Stimulated activated naive CD8-positive, alpha-beta T cell treated with anti-CD3 and anti-CD28 coated beads, Interleukin-15, Interleukin-2, amounts not matched to agents 100 ng/mL and 50 ng/mL, for 24 hours (primary cell): ENCODE data around the gene SGO2.
"Not testable (repeated sequence)": the region's sequence is repeated elsewhere in the genome, so short reads cannot be mapped to it uniquely, and the experiment has no call there.

Experiments used
- H3K27ac Mint-ChIP-seq: one replicate; pipeline ENCODE4 v1.8.0; 2021; ENCODE audit warnings: mild to moderate bottlenecking, mixed read lengths
- H3K27me3 Mint-ChIP-seq: one replicate; pipeline ENCODE4 v1.8.0; 2021; ENCODE audit warnings: mixed read lengths
- H3K36me3 Mint-ChIP-seq: one replicate; pipeline ENCODE4 v1.8.0; 2021; ENCODE audit warnings: low read depth, mixed read lengths
- H3K4me1 Mint-ChIP-seq: one replicate; pipeline ENCODE4 v1.8.0; 2021; ENCODE audit warnings: low read depth, mixed read lengths
- H3K4me3 Mint-ChIP-seq: one replicate; pipeline ENCODE4 v1.8.0; 2021; ENCODE audit warnings: mild to moderate bottlenecking, mixed read lengths
- H3K9me3 Mint-ChIP-seq: one replicate; pipeline ENCODE4 v1.8.0; 2021; ENCODE audit warnings: mixed read lengths

The SGO2 gene

GRCh38 chr2:200540793-200541192, 14.8 kb downstream of the SGO2 start:
- peaks cover 58% of the 10 kb centered on the region for H3K36me3 Mint-ChIP-seq
- H3K4me3 Mint-ChIP-seq = no peak overlapping the region
- H3K4me1 Mint-ChIP-seq = no peaks in the 10 kb centered on the region
- peaks cover 3% of the 10 kb centered on the region for H3K9me3 Mint-ChIP-seq
- H3K27me3 Mint-ChIP-seq = no peaks in the 10 kb centered on the region
- H3K27ac Mint-ChIP-seq = no peak overlapping the region

DNA sequence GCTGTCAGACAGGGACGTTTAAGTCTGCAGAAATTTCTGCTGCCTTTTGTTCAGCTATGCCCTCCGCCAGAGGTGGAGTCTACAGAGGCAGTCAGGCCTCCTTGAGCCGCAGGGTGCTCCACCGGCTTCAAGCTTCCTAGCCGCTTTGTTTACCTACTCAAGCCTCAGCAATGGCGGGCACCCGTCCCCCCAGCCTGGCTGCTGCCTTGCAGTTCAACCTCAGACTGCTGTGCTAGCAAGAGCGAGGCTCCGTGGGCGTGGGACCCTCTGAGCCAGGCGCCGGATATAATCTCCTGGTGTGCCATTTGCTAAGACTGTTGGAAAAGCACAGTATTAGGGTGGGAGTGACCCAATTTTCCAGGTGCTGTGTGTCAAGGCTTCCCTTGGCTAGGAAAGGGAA, 40.6 kb downstream of the SGO2 start:
- not testable (repeated sequence) for H3K4me1 Mint-ChIP-seq, H3K9me3 Mint-ChIP-seq, H3K27ac Mint-ChIP-seq, H3K27me3 Mint-ChIP-seq, H3K4me3 Mint-ChIP-seq
- peaks cover 32% of the 10 kb centered on the region for H3K36me3 Mint-ChIP-seq

DNA sequence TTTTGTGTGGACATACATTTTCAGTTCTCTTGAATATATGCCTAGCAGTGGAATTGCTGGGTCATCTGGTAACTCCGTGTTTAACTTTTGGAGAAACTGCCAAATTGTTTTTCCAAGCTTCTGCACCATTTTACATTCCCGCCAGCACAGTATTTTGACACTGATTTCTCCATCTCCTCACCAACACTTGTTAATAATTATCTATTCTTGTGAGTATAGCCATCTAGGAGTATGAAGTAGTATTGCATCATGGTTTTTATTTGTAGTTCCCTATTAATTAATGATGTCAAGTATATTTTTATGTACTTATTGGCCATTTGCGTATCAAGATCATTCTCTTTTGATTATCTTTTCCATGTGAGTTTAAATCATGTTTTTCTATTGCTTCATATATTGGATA, 41.9 kb downstream of the SGO2 start:
- Mint-ChIP-seq H3K27me3 (no peaks in the 10 kb centered on the region), H3K4me1 (no peaks in the 10 kb centered on the region), H3K36me3 (peaks cover 38% of the 10 kb centered on the region), H3K27ac (no peak overlapping the region), H3K4me3 (no peak overlapping the region), H3K9me3 (no peaks in the 10 kb centered on the region)

DNA sequence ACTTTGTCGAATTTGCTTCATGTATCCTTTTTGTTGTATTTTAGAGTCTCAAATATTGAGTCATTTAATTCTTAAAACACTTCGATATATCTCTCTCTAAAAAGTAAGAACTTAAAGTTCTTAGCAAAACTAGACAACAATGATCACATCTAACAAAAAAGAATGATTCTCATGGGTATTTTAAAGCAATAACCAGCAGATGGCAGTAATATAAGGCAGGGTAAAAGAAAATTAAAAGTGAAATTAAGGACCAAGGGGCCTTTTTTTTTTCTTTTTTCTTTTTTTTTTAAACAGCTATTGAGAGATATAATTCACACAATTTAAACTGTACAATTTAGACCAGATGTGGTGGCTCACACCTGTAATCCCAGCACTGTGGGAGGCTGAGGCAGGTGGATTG, 50.0 kb downstream of the SGO2 start:
- peaks cover 45% of the 10 kb centered on the region for H3K36me3 Mint-ChIP-seq
- H3K4me1 Mint-ChIP-seq = no peaks in the 10 kb centered on the region
- no peak overlapping the region for H3K27ac Mint-ChIP-seq
- H3K27me3 Mint-ChIP-seq = no peaks in the 10 kb centered on the region
- no peak overlapping the region for H3K4me3 Mint-ChIP-seq
- no peaks in the 10 kb centered on the region for H3K9me3 Mint-ChIP-seq

DNA sequence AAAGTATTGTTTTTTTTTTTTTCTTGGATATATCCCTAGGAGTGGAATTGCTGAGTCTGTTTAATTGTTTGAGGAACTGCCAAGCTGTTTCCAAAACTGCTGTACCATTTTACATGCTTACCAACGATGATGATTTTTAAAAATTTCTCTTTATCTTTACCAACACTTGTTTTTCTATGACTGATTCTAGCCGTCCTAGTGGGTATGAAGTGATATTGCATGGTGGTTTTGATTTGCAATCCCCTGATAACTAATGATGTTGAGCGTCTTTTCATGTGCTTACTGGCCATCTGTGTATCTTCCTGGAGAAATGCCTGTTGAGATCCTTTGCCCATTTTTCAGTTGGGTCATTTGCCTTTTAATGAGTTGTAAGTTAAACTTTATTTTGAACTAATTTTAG, 51.0 kb downstream of the SGO2 start:
- Mint-ChIP-seq H3K4me1 (no peaks in the 10 kb centered on the region), H3K9me3 (no peaks in the 10 kb centered on the region), H3K27me3 (no peaks in the 10 kb centered on the region), H3K4me3 (no peak overlapping the region), H3K27ac (no peak overlapping the region), H3K36me3 (peaks cover 38% of the 10 kb centered on the region)

DNA sequence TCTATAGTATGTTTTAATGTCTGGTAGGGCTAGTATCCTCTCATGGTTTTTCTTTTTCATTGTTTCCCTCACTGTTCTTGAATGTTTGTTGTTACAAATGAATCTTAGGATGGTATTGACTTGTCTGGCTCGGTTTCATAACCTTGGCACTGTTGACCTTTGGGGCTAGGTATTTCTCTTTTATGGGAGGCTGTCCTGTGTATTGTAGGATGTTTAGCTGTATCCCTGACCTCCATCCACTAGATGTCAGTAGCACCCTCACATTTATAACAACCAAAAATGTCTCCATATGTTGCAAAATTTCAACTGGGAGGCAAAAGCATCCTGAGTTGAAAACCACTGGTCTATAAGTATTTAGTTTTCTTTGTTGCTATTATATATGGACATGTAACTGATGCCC, 52.8 kb downstream of the SGO2 start:
- Mint-ChIP-seq H3K27ac (no peak overlapping the region), H3K27me3 (no peaks in the 10 kb centered on the region), H3K4me1 (no peaks in the 10 kb centered on the region), H3K36me3 (peaks cover 26% of the 10 kb centered on the region), H3K4me3 (no peak overlapping the region), H3K9me3 (no peaks in the 10 kb centered on the region)

- peaks cover 15% of the 10 kb centered on the region for H3K27me3 Mint-ChIP-seq
- no peak overlapping the region for H3K27ac Mint-ChIP-seq
- no peak overlapping the region for H3K4me3 Mint-ChIP-seq
- H3K9me3 Mint-ChIP-seq = no peaks in the 10 kb centered on the region
- H3K36me3 Mint-ChIP-seq = peaks cover 8% of the 10 kb centered on the region
- H3K4me1 Mint-ChIP-seq = peaks cover 14% of the 10 kb centered on the region
Observed at GRCh38 chr2:200584639-200585038, 58.6 kb downstream of the SGO2 start.

DNA sequence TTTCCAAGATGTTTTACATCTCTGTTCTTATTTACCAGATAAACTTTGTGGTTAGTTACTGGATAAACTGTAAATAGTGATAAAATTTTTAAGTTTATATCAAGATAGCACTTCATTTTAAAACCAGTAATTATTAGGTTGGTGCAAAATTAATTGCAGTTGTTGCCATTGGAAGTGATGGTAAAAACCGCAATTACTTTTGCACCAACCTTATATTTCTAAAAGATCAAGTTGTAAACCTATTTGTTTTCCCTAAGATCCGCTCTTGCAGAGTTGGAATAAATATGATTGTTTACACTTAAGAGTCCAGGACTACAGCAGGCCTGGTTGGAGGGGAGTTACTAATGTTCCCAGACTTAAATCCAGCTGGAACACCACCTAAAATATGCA, 59.3 kb downstream of the SGO2 start:
- Mint-ChIP-seq H3K4me1 (peaks cover 14% of the 10 kb centered on the region), H3K36me3 (peaks cover 4% of the 10 kb centered on the region), H3K4me3 (peak overlapping the region; percentile 73), H3K9me3 (no peaks in the 10 kb centered on the region), H3K27ac (no peak overlapping the region), H3K27me3 (peaks cover 15% of the 10 kb centered on the region)

GRCh38 chr2:200585730-200586643, 60.0 kb downstream of the SGO2 start, which contains the start of gene AOX1:
TSS of gene AOX1 (plus strand) at chr2:200586014. CDS start at chr2:200586109, 95 bp downstream.
- Mint-ChIP-seq H3K27ac (no peak within 1 kb of the TSS), H3K36me3 (peaks cover 4% of the 10 kb centered on the region), H3K27me3 (peaks cover 22% of the 10 kb centered on the region), H3K4me1 (peaks cover 14% of the 10 kb centered on the region), H3K4me3 (peak within 1 kb of the TSS; percentile 73), H3K9me3 (no peaks in the 10 kb centered on the region)

DNA sequence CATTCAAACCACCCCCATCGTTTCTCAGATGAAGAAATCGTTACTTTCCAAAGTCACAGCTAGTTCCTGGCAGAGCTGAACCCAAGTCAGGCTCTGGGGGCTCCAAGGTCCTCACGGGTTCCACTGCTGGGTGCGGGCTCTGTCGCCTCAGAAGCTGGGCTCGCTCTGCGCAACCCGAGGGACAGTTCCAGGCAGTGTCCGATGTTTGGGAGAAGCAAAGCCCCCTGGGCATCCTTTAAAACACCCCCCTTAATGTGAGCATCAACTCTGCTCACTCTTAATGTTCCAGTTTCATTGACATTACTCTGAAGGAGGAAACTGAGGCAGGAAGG, 60.6 kb downstream of the SGO2 start:
- H3K4me3 Mint-ChIP-seq = peak overlapping the region; percentile 73
- H3K27ac Mint-ChIP-seq = no peak overlapping the region
- peaks cover 14% of the 10 kb centered on the region for H3K4me1 Mint-ChIP-seq

DNA sequence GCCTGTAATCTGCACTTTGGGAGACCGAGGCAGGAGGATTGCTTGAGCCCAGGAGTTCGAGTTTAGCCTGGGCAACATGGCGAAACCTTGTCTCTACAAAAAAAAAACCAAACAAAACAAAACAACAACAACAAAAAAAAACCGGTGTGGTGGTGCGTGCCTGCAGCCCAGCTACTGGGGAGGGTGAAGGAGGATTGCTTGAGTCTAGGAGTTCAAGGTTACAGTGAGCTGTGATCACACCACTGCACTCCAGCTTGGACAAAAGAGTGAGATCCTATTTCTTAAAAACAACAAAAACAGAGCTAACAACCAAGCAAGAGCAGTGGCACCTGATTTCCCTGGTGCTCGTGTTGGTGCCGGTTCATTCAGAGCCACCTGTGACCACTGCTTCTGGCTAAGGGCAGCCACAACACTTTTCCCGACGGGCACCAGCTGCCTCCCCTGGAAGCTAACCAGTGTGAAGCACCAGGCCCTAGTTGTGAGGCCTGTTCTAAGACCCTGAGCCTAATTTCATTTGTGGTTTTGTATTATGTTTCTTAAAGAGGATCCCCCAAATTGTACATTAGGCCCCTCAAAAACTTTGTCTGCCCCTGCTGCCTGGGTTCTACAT, 61.1 kb downstream of the SGO2 start:
- H3K27ac Mint-ChIP-seq = no peak overlapping the region
- peaks cover 32% of the 10 kb centered on the region for H3K27me3 Mint-ChIP-seq
- H3K9me3 Mint-ChIP-seq = no peaks in the 10 kb centered on the region
- H3K4me3 Mint-ChIP-seq = no peak overlapping the region
- H3K36me3 Mint-ChIP-seq = no peaks in the 10 kb centered on the region
- H3K4me1 Mint-ChIP-seq = peaks cover 14% of the 10 kb centered on the region

More for the DNA sequence above, 60.6 kb downstream of the SGO2 start:
- Mint-ChIP-seq H3K9me3 (no peaks in the 10 kb centered on the region), H3K27me3 (peaks cover 27% of the 10 kb centered on the region), H3K36me3 (no peaks in the 10 kb centered on the region)

DNA sequence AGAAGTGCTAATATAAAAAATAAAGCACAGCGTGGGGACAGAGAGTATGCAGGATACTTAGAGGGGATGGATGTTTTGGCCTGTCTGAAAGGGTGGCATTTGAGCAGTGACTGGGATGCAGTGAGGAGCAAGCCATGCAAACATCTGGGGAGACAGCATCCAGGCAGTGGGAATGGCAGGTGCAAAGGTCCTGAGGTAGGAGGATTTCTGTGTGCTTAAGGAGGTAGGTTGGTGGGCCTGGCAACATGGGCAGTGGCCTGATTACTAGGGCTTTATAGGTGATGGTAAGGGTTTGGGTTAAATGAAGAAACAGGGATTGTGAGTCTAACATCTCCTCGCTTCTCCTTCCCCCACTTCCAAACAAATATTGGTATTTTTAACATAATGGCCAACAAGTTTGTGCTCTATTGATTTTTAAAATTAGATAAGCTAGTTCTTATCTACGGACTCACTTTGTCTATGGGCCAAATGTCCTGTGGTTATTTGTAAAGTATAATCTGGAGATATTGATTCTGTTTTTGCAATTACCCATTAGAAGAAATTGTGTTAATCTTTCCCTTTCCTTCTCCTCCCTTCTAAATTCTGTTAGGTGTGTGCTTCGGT, 62.2 kb downstream of the SGO2 start:
- H3K9me3 Mint-ChIP-seq = no peaks in the 10 kb centered on the region
- no peak overlapping the region for H3K4me3 Mint-ChIP-seq
- H3K4me1 Mint-ChIP-seq = peaks cover 14% of the 10 kb centered on the region
- peaks cover 38% of the 10 kb centered on the region for H3K27me3 Mint-ChIP-seq
- H3K27ac Mint-ChIP-seq = no peak overlapping the region
- H3K36me3 Mint-ChIP-seq = no peaks in the 10 kb centered on the region

DNA sequence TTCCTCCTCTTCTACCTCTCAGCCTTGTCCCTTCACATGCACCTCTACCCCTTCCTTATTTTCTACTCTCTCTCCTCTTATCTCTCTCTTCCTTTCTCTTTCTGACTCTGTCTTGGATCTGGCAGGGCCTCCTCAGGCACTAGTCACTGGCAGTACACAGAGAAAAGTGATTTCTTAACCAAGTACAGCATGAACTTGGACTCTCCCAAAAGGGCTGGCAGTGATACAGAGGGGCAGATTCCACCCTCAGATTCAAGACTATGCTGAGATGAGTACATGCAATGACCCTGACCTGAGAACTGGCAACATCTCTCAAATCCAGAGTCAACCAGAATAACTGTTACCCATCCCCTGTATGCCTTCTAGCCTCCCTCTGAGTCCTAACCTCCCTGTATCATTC, 64.1 kb downstream of the SGO2 start:
- peaks cover 8% of the 10 kb centered on the region for H3K4me1 Mint-ChIP-seq

DNA sequence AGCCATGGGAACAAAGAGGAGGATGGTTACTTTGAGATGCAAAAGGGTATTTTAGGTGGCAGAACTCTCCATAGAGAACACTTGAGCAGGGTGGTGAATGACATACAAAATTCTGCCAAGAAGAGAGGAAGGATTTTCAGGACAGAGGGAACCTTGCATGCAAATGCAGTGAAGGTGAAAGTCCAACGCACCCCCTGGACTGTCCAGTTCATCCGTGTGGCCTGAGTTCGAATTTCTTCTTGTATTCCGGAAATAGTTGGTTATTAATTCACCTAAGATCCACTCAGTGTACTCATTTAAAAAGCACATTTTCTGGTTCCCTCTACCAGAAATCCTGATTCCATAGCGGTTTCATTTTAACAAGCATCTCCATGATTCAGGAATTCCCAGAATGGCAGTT, 65.3 kb downstream of the SGO2 start:
- Mint-ChIP-seq H3K9me3 (no peaks in the 10 kb centered on the region), H3K27me3 (peaks cover 27% of the 10 kb centered on the region), H3K36me3 (no peaks in the 10 kb centered on the region), H3K4me1 (peaks cover 1% of the 10 kb centered on the region), H3K27ac (no peak overlapping the region), H3K4me3 (no peak overlapping the region)

More for the DNA sequence above, 64.1 kb downstream of the SGO2 start:
- Mint-ChIP-seq H3K27ac (no peak overlapping the region), H3K36me3 (no peaks in the 10 kb centered on the region), H3K9me3 (no peaks in the 10 kb centered on the region), H3K4me3 (no peak overlapping the region), H3K27me3 (peaks cover 28% of the 10 kb centered on the region)

GRCh38 chr2:200592406-200593075, 66.5 kb downstream of the SGO2 start:
- H3K27me3 Mint-ChIP-seq = peaks cover 26% of the 10 kb centered on the region
- no peaks in the 10 kb centered on the region for H3K36me3 Mint-ChIP-seq
- H3K4me3 Mint-ChIP-seq = no peak overlapping the region
- no peak overlapping the region for H3K27ac Mint-ChIP-seq
- no peaks in the 10 kb centered on the region for H3K9me3 Mint-ChIP-seq
- H3K4me1 Mint-ChIP-seq = no peaks in the 10 kb centered on the region
